Dendritic cell treated with granulocyte-macrophage colony-stimulating factor and Interleukin-4, amounts not matched to agents 40 ng/mL and 50 ng/mL, for 4 days (primary cell): ENCODE measurements around the gene GLIPR1L1.

Experiments used
- H3K27ac Mint-ChIP-seq: one replicate; pipeline ENCODE4 v1.8.0; 2022; ENCODE audit warnings: mild to moderate bottlenecking, mixed read lengths
- H3K27me3 Mint-ChIP-seq: one replicate; pipeline ENCODE4 v1.8.0; 2022; ENCODE audit warnings: mild to moderate bottlenecking, mixed read lengths
- H3K36me3 Mint-ChIP-seq: one replicate; pipeline ENCODE4 v1.8.0; 2022; ENCODE audit warnings: low read depth, mixed read lengths
- H3K4me1 Mint-ChIP-seq: one replicate; pipeline ENCODE4 v1.8.0; 2022; ENCODE audit warnings: low read depth, mixed read lengths
- H3K4me3 Mint-ChIP-seq: one replicate; pipeline ENCODE4 v1.8.0; 2022; ENCODE audit warnings: mild to moderate bottlenecking, moderate library complexity, mixed read lengths
- H3K9me3 Mint-ChIP-seq: one replicate; pipeline ENCODE4 v1.8.0; 2022; ENCODE audit warnings: mixed read lengths
- intact Hi-C: fragments of 100-400 bp; cut with micrococcal nuclease; formaldehyde crosslinking; loops from one replicate; pipeline ENCODE4 v1.15.0; 2022

GLIPR1L1 gene

GRCh38 chr12:75374971-75375370 lies 40.5 kb downstream of the GLIPR1L1 start:
- Mint-ChIP-seq H3K4me3 (no peak overlapping the region), H3K36me3 (no peaks in the 10 kb centered on the region), H3K27me3 (no peaks in the 10 kb centered on the region), H3K27ac (no peak overlapping the region), H3K9me3 (no peaks in the 10 kb centered on the region), H3K4me1 (no peaks in the 10 kb centered on the region)
- intact Hi-C loops = loop anchor here (5.0 kb wide), 1 partner anchor 47 kb away; no protein-coding TSS in a partner anchor

DNA sequence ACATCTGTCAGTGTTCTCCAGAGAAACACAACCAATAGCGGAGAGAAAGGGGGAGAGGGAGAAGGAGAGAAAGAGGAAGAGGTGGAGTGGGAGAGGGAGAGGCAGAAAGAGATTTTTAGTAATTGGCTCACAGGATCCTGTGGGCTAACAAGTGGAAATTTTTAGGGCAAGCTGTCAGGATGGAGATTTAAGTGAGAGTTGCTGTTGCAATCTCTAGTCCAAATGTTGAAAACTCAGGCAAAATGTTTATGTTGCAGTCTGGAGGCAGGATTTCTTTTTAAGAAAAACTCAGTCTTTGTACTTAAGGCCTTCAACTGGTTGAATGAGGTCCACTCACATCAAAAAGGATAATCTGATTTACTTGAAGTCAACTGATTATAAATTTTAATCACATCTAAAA lies 43.9 kb downstream of the GLIPR1L1 start:
- intact Hi-C loops = no loop called here
- H3K27ac Mint-ChIP-seq = no peak overlapping the region
- no peaks in the 10 kb centered on the region for H3K4me1 Mint-ChIP-seq
- H3K9me3 Mint-ChIP-seq = no peaks in the 10 kb centered on the region
- no peak overlapping the region for H3K4me3 Mint-ChIP-seq
- H3K27me3 Mint-ChIP-seq = no peaks in the 10 kb centered on the region
- no peaks in the 10 kb centered on the region for H3K36me3 Mint-ChIP-seq

GRCh38 chr12:75389061-75389460 lies 54.6 kb downstream of the GLIPR1L1 start:
- peaks cover 35% of the 10 kb centered on the region for H3K4me1 Mint-ChIP-seq

DNA sequence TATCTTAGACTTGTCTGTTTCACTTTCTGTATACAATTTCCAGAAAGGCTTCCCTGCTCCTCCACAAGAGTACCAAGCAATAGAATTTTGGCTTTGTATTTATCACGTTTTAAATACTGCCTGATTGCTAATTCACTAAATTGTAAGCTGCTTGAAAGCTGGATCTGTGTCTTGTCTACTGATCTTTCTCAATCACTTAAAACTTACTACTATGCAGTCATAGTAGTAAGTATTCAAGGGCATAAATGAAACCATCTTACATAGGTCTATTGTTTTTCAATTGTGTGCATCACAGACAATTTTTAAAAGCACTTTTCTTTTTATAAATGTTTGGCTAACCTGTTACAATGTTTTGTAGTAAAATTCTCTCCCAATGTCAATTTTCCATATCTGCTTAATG lies 55.2 kb downstream of the GLIPR1L1 start:
- Mint-ChIP-seq H3K27me3 (no peaks in the 10 kb centered on the region), H3K36me3 (no peaks in the 10 kb centered on the region), H3K4me1 (peaks cover 35% of the 10 kb centered on the region), H3K27ac (no peak overlapping the region), H3K4me3 (peak overlapping the region; percentile 42), H3K9me3 (no peaks in the 10 kb centered on the region)
- intact Hi-C loops = loop anchor here (2.0 to 10.0 kb wide), 6 partner anchors 48 to 855 kb away; partner anchors contain the start of genes ATXN7L3B, CAPS2, GLIPR1 and GLIPR1L1

More at GRCh38 chr12:75389061-75389460, 54.6 kb downstream of the GLIPR1L1 start:
- H3K36me3 Mint-ChIP-seq = no peaks in the 10 kb centered on the region
- intact Hi-C loops = no loop called here
- no peaks in the 10 kb centered on the region for H3K9me3 Mint-ChIP-seq
- no peak overlapping the region for H3K4me3 Mint-ChIP-seq
- no peaks in the 10 kb centered on the region for H3K27me3 Mint-ChIP-seq
- H3K27ac Mint-ChIP-seq = no peak overlapping the region

DNA sequence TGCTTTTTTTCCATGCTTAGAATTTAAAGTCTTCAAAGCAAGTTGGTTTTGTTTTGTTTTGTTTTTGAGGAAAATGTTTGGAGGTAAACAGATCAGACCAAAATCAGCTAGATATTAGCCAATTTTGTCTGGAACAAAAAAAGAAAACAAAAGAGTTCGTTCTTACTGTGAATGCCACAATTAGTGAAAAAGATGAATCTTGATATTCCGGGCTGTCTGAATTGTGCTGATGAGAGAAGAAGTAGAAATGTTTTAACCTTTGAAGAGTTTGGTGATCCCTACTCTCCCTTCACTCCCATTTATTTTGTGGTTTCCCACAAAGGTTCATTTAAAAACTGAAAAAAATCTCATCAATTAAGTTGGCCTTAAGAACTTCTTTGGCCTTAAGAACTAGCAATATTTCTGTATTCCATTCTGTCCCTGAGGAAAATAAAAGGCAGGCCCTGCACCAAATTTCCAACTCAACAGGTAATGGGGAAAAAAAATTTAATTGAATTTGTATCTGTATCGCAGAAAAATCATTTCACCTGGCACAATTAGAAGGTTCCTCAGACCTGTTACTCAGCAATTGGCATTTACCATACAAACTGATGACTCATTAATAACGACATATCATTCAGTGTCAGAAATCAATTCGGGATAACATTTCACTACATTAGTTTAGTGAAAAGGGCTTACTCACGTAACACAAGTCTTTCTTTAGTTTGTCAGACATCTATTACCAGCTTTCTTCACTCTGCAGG lies 55.9 kb downstream of the GLIPR1L1 start:
- no peaks in the 10 kb centered on the region for H3K36me3 Mint-ChIP-seq
- H3K4me3 Mint-ChIP-seq = peak overlapping the region; percentile 83
- H3K9me3 Mint-ChIP-seq = no peaks in the 10 kb centered on the region
- H3K4me1 Mint-ChIP-seq = peaks cover 35% of the 10 kb centered on the region
- peak overlapping the region; percentile 97 for H3K27ac Mint-ChIP-seq
- H3K27me3 Mint-ChIP-seq = no peaks in the 10 kb centered on the region
- intact Hi-C loops = loop anchor here (2.0 to 10.0 kb wide), 6 partner anchors 47 to 856 kb away; partner anchors contain the start of genes ATXN7L3B, CAPS2, GLIPR1 and GLIPR1L1

GRCh38 chr12:75390899-75391538 lies 56.5 kb downstream of the GLIPR1L1 start, which contains the start of gene GLIPR1L2:
Gene GLIPR1L2 (plus strand): TSS chr12:75391089. CDS start chr12:75391117, 28 bp downstream.
- intact Hi-C loops = loop anchor here (1.0 to 10.0 kb wide), 7 partner anchors 46 to 856 kb away; partner anchors contain the start of genes ATXN7L3B, CAPS2, GLIPR1 and GLIPR1L1
- Mint-ChIP-seq H3K27me3 (no peaks in the 10 kb centered on the region), H3K9me3 (no peaks in the 10 kb centered on the region), H3K27ac (peak within 1 kb of the TSS; percentile 97), H3K4me1 (peaks cover 35% of the 10 kb centered on the region), H3K4me3 (peak within 1 kb of the TSS; percentile 83), H3K36me3 (no peaks in the 10 kb centered on the region)

- H3K4me3 Mint-ChIP-seq = no peak overlapping the region
- peaks cover 5% of the 10 kb centered on the region for H3K4me1 Mint-ChIP-seq
- no peaks in the 10 kb centered on the region for H3K9me3 Mint-ChIP-seq
- H3K36me3 Mint-ChIP-seq = no peaks in the 10 kb centered on the region
- intact Hi-C loops = no loop called here
- H3K27me3 Mint-ChIP-seq = no peaks in the 10 kb centered on the region
- H3K27ac Mint-ChIP-seq = no peak overlapping the region
Observed at GRCh38 chr12:75404231-75404630, 69.8 kb downstream of the GLIPR1L1 start.

GRCh38 chr12:75407683-75408082 lies 73.2 kb downstream of the GLIPR1L1 start:
- H3K27ac Mint-ChIP-seq = no peak overlapping the region

GRCh38 chr12:75409830-75410229 lies 75.4 kb downstream of the GLIPR1L1 start:
- Mint-ChIP-seq H3K4me1 (peaks cover 7% of the 10 kb centered on the region), H3K27ac (no peak overlapping the region), H3K36me3 (no peaks in the 10 kb centered on the region), H3K4me3 (no peak overlapping the region), H3K27me3 (no peaks in the 10 kb centered on the region), H3K9me3 (no peaks in the 10 kb centered on the region)
- intact Hi-C loops = no loop called here

More at GRCh38 chr12:75407683-75408082, 73.2 kb downstream of the GLIPR1L1 start:
- no peaks in the 10 kb centered on the region for H3K9me3 Mint-ChIP-seq
- H3K27me3 Mint-ChIP-seq = no peaks in the 10 kb centered on the region
- no peak overlapping the region for H3K4me3 Mint-ChIP-seq
- intact Hi-C loops = no loop called here
- H3K4me1 Mint-ChIP-seq = peaks cover 5% of the 10 kb centered on the region
- no peaks in the 10 kb centered on the region for H3K36me3 Mint-ChIP-seq

DNA sequence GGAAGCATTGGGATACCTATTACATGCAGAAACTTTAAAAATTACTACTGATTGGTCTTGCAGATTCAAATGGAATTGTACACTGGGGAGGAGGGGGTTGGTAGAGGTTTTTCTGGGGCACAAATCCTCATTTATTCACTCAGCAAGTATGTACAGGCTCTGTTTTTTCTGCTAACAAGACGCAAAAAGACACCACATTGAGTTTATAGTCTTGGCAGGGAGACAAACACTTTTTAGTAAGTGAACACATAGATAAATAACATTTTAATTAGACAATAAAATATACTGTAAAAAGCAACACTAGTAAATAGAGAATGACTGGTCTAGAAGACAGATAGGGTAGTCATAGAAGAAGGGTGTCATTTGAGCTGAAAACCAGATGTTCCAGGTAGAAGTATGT lies 80.2 kb downstream of the GLIPR1L1 start:
- H3K36me3 Mint-ChIP-seq = no peaks in the 10 kb centered on the region

GRCh38 chr12:75419841-75420240 lies 85.4 kb downstream of the GLIPR1L1 start:
- no peaks in the 10 kb centered on the region for H3K27me3 Mint-ChIP-seq

More for the DNA sequence above, 80.2 kb downstream of the GLIPR1L1 start:
- intact Hi-C loops = no loop called here
- Mint-ChIP-seq H3K27ac (no peak overlapping the region), H3K4me3 (no peak overlapping the region), H3K9me3 (no peaks in the 10 kb centered on the region), H3K4me1 (peaks cover 8% of the 10 kb centered on the region), H3K27me3 (no peaks in the 10 kb centered on the region)

More at GRCh38 chr12:75419841-75420240, 85.4 kb downstream of the GLIPR1L1 start:
- no peak overlapping the region for H3K4me3 Mint-ChIP-seq
- H3K27ac Mint-ChIP-seq = no peak overlapping the region
- no peaks in the 10 kb centered on the region for H3K36me3 Mint-ChIP-seq
- peaks cover 2% of the 10 kb centered on the region for H3K9me3 Mint-ChIP-seq
- intact Hi-C loops = loop anchor here (5.0 kb wide), 1 partner anchor 48 kb away; no protein-coding TSS in a partner anchor
- peaks cover 6% of the 10 kb centered on the region for H3K4me1 Mint-ChIP-seq
